Stimulated activated CD8-positive, alpha-beta memory T cell treated with anti-CD3 and anti-CD28 coated beads, Interleukin-15, amount 100 ng/mL, for 48 hours (primary cell): ENCODE results near the gene XKRX.

Experiments
- DNase-seq, 2 donors: peaks; one replicate each; pipeline ENCODE4 v3.0.0-alpha.2; 2020; ENCODE audit warnings: low read depth in 2 of 2

Gene XKRX

GRCh38 chrX:100928660-100929613 is at the start of gene XKRX:
Gene XKRX (minus strand): TSS chrX:100928917. CDS start chrX:100928304, 613 bp downstream.
- DNase-seq = peak; percentile 14 to 30

GRCh38 chrX:100976211-100976610 is 47.5 kb upstream of the XKRX start:
- no peak for DNase-seq

DNA sequence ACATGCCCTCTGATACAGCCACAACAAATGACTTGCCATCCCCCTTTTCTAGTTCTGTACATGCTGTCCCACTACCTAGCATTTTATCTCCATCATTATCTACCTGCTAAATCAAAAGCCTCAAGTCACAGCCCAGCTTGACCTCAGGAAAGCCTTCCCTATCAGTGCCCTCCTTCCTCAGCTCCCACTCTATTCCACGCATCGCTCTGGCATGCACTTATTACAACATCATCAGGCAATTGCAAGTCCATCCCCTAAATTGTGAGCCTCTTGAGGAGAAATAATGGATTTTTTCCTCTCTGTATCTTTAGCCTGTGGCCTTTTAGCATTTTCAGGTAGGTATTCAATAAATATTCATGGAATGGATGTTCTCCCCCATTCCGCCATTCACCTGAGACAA is 46.5 kb upstream of the XKRX start:
- no peak for DNase-seq

DNA sequence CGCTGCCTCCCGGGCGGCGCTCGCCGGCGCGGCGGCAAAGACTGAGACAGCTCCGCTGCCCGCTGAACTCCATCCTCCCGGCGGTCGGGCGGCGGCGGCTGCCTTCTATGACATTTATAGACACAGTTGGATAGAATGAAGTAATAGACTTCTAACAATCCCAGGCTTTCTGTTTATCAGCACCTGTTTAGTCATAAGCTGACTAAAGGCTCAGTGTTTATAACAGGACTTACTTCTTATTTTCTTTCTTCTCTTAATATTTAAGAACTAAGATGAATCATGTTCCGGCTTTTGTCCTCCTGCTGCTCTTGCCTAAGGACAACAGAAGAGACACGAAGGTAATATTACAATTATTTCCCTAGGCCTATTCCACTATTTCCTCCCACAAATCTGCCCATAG is 44.7 kb upstream of the XKRX start:
- no peak for DNase-seq

DNA sequence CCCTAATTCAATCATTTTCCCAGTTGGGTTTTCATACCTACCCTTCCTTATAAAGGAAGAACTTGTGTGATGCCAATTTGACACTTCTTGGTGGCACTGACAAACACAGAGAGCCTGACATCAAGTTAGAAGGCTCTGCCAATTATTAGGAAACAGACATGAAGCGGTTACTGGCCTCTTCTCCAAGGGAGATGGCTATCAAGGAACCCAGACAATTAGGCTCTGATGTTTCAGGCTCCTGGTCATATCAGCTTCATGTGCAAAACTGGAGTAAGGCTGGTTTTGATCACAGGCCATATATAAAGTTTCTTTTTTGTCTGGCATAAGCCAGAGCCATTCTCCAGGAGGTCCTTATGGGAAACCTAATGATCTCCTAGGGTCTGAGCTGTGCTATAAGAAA is 41.2 kb upstream of the XKRX start:
- DNase-seq = no peak

GRCh38 chrX:100969408-100969807 is 40.7 kb upstream of the XKRX start, which contains the start of gene ARL13A:
Gene ARL13A (plus strand): TSS chrX:100969708. CDS start chrX:100973690, 3,982 bp downstream.
- no peak for DNase-seq

- no peak for DNase-seq
Measured at GRCh38 chrX:100964362-100964761, 35.6 kb upstream of the XKRX start.

GRCh38 chrX:100962811-100963210 is 34.1 kb upstream of the XKRX start:
- no peak for DNase-seq

GRCh38 chrX:100948557-100948956 is 19.8 kb upstream of the XKRX start:
- DNase-seq = no peak

DNA sequence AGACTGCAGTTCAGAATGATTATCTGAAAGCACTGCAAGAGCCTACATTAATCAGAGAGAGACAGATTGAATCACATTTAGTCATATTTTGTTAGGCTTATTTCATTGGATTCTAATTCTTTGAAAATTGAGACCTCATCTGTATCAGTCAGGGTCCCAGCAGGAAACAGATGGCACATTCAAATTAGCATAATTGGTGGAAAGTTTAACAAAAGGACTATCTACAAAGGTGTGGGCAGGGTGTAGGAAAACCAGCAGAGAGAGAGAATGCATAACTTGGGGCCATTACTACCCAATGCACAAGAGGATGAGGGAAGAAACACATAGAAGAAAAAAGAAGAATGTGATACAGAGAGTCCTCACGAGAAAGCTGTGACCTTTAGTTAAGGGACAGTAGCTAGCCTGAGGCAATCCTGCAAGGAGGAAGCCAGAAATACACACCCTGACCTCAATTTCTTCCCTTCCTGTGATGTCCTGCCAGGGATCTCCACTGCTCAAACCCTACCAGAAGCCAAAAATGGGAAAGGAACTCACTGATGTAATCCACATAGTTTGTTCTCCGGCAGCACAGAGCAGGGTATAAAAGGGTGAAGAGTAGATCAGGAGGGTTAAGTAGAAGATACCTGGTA is 17.7 kb upstream of the XKRX start:
- DNase-seq = no peak

DNA sequence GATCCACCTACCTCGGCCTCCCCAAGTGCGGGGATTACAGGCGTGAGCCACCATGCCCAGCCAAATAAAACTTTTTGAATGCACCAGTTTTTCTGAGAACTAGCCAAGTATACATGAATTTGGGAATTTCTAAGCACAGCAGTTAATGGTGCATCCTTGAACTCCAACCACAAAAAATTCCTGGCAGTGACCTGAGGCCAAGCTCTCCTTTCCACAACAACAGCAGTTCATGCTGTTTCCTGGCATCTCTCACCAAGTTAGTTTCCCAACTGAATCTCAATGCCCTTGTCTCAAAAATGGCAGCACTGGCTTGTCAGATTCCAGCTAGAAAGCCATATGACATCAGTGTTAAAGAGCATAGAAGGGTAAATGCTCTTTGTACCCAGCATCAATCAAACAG is 15.9 kb upstream of the XKRX start:
- DNase-seq = no peak

GRCh38 chrX:100939333-100939732 is 10.6 kb upstream of the XKRX start:
- no peak for DNase-seq

DNA sequence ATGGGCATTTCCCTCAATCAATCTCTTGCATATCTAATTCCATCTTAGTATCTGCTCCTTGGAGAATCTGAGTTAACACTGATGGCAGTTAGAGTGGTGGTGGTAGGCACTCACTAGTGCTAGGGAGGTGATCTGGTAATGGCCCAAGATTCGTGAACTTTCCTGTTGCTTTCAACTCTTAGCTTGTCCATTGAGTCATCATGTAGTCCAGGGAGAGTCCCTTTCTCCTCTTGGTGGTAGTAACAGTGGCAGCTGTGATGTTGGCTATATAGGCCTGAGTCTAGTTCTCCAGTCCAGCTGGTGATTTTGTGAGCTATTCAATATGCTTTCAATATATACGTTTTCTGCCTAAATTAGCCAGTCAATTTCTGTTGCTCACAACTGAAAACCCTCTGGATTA is 7.0 kb upstream of the XKRX start:
- DNase-seq = no peak

DNA sequence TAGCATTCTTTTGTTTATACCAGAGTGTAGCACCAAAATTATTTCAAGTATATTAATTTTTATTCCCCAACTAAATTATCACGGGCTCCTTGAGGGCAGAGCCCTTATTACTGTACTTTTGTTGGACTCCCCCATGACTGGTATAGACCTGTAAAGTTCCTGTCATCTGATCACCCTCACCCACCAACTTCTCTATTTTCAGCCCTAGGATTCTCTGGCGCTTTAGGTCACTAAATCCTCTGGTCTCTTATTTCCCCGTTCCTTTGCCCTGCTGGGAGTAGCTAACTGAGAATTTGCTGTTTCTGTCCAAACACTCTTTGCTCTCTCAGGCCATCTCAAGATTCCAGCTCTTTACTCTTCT is 3.2 kb upstream of the XKRX start:
- no peak for DNase-seq

GRCh38 chrX:100931218-100931924 is 2.7 kb upstream of the XKRX start:
- DNase-seq = peak; percentile 7 to 9

GRCh38 chrX:100926453-100926852 is 2.3 kb downstream of the XKRX start:
- no peak for DNase-seq

DNA sequence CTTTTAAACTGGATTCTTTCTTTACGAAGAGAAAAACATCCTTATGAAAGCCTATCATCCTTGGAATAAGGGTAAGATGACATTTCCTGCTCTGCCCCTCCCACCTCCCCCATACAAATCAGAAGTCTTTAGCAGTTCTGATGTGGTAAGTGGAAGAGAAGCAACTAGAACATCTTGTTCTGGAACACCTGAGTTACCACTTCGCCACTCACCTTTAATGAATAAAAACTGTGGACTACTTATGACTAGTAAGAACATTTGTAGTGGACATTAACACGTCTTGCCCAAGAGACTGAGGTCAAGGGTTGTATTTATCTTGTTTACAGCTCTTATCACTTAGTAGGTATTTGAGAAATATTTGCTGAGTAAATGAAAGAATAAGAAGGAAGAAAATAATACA is 4.3 kb downstream of the XKRX start:
- no peak for DNase-seq

GRCh38 chrX:100915562-100915961 is 13.2 kb downstream of the XKRX start:
- no peak for DNase-seq

GRCh38 chrX:100913111-100913510 is 15.6 kb downstream of the XKRX start:
- no peak for DNase-seq

DNA sequence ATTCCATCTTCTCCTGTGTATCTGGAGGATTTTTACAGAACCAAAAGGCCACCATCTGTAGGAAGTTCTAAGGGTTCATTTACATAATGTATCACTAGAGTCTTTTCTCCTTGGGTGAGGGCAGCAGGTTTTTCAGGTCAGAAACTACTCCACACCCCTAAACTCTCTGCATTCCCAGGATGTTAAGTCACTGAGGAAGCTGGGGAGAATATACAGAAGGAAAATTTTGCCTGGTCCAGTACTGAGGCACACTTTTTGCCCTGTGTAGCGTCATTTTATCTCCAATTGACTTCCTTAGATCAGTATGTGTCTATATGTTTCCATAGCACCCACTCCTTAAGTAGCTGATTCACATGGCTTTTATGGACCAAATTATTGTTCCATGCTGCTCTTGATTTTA is 17.0 kb downstream of the XKRX start:
- DNase-seq = no peak

DNA sequence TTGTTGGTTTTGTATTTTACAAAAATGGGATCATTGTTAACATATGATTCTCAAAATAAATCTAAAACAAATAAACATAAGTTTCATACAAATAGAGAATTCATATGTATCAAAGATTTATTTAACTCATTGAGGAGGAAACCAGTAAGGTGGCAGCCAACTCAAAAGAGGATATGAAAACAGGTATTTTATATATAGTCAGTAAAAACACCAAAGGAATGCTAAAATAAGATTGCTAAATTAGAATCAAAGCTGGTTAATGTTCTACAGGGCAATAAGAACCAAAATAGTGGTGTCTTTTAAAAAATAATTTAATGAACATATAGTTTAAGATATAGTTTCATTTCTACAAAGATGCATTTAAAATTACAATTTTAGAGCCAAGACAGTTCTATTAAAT is 23.1 kb downstream of the XKRX start:
- no peak for DNase-seq

DNA sequence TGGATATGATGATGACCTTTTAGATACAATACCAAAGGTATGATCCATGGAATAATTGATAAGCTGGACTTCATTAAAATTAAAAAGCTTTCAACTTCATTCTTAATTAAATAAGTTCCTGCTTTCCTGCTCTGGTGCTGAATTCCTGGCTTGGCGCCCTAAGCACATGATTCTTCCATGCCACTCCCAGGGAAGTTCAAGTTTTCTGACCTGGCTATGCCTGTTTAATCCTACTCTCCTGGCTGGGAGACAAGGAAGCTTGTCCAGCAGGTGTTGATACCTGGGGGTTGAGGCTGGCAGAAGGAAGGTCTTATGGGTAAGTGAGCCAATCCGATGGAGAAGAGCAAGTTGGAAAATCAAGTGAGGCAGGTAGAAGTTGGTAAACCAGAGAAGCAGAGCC is 24.3 kb downstream of the XKRX start:
- no peak for DNase-seq
